ENCODE results near the gene PSAPL1. TPM values are rescaled to one million over a fixed set of nuclear protein-coding genes. Genes with fewer than 3 reads are reported as not detected.

PSAPL1 gene
- total RNA-seq, 3 donors from 2014 or later: 0.15 TPM; not detected in 2

- no peaks in the 10 kb centered on the region for H3K4me1 ChIP-seq
- no peaks in the 10 kb centered on the region for H3K9me3 ChIP-seq
- peaks cover 0 to 3% of the 10 kb centered on the region in 2 donors for H3K27me3 ChIP-seq
- no peak for DNase-seq (ENCODE audit: low spot score in 2 of 2)
- no peak overlapping the region for H3K27ac ChIP-seq
- no peaks in the 10 kb centered on the region for H3K36me3 ChIP-seq
- TF ChIP-seq CTCF (IDR thresholded peaks at IDR 0.05) (no peak), POLR2A (IDR thresholded peaks at IDR 0.05) (no peak), POLR2AphosphoS5 (IDR thresholded peaks at IDR 0.05) (no peak)
- intact Hi-C loops (cut with DNase I; ENCODE audit: low total_unique reads): no loop called here
- no peak overlapping the region for H3K4me3 ChIP-seq
Observed at GRCh38 chr4:7476820-7477219, 42.1 kb upstream of the PSAPL1 start.

GRCh38 chr4:7475207-7475606 lies 40.5 kb upstream of the PSAPL1 start:
- intact Hi-C loops (cut with DNase I; ENCODE audit: low total_unique reads): no loop called here

GRCh38 chr4:7474320-7474719 lies 39.6 kb upstream of the PSAPL1 start:
- H3K27me3 ChIP-seq: peaks cover 0 to 3% of the 10 kb centered on the region in 2 donors
- DNase-seq (ENCODE audit: low spot score in 2 of 2): no peak
- no peaks in the 10 kb centered on the region for H3K36me3 ChIP-seq
- H3K4me1 ChIP-seq: no peaks in the 10 kb centered on the region
- no peak for TF ChIP-seq POLR2A (IDR thresholded peaks at IDR 0.05)
- TF ChIP-seq POLR2AphosphoS5 (IDR thresholded peaks at IDR 0.05): no peak
- TF ChIP-seq CTCF (IDR thresholded peaks at IDR 0.05): no peak
- intact Hi-C loops (cut with DNase I; ENCODE audit: low total_unique reads): no loop called here
- no peak overlapping the region for H3K27ac ChIP-seq
- no peaks in the 10 kb centered on the region for H3K9me3 ChIP-seq
- H3K4me3 ChIP-seq: no peak overlapping the region

More at GRCh38 chr4:7475207-7475606, 40.5 kb upstream of the PSAPL1 start:
- Histone ChIP-seq H3K27me3 (peaks cover 0 to 3% of the 10 kb centered on the region in 2 donors), H3K36me3 (no peaks in the 10 kb centered on the region), H3K27ac (no peak overlapping the region), H3K9me3 (no peaks in the 10 kb centered on the region), H3K4me1 (no peaks in the 10 kb centered on the region), H3K4me3 (no peak overlapping the region)
- no peak for DNase-seq (ENCODE audit: low spot score in 2 of 2)
- TF ChIP-seq POLR2A (IDR thresholded peaks at IDR 0.05) (no peak), CTCF (IDR thresholded peaks at IDR 0.05) (no peak), POLR2AphosphoS5 (IDR thresholded peaks at IDR 0.05) (no peak)

- Histone ChIP-seq H3K27me3 (peaks cover 0 to 3% of the 10 kb centered on the region in 2 donors), H3K36me3 (no peaks in the 10 kb centered on the region), H3K27ac (no peak overlapping the region), H3K4me3 (no peak overlapping the region), H3K9me3 (no peaks in the 10 kb centered on the region), H3K4me1 (no peaks in the 10 kb centered on the region)
- no peak for DNase-seq (ENCODE audit: low spot score in 2 of 2)
- intact Hi-C loops (cut with DNase I; ENCODE audit: low total_unique reads): no loop called here
- TF ChIP-seq POLR2A (IDR thresholded peaks at IDR 0.05): no peak
- TF ChIP-seq POLR2AphosphoS5 (IDR thresholded peaks at IDR 0.05): no peak
- no peak for TF ChIP-seq CTCF (IDR thresholded peaks at IDR 0.05)
Observed at GRCh38 chr4:7473081-7473480, 38.4 kb upstream of the PSAPL1 start.

GRCh38 chr4:7472442-7473013 lies 37.8 kb upstream of the PSAPL1 start:
- no peak for DNase-seq (ENCODE audit: low spot score in 2 of 2)
- intact Hi-C loops (cut with DNase I; ENCODE audit: low total_unique reads): no loop called here
- H3K27me3 ChIP-seq: peaks cover 0 to 3% of the 10 kb centered on the region in 2 donors
- no peaks in the 10 kb centered on the region for H3K36me3 ChIP-seq
- H3K9me3 ChIP-seq: no peaks in the 10 kb centered on the region
- H3K4me3 ChIP-seq: no peak overlapping the region
- no peak for TF ChIP-seq POLR2AphosphoS5 (IDR thresholded peaks at IDR 0.05)
- TF ChIP-seq POLR2A (IDR thresholded peaks at IDR 0.05): no peak
- TF ChIP-seq CTCF (IDR thresholded peaks at IDR 0.05): no peak
- no peak overlapping the region for H3K27ac ChIP-seq
- H3K4me1 ChIP-seq: no peaks in the 10 kb centered on the region
